Upper lobe of left lung (tissue), 4 donors: Measurements from ENCODE around the gene KBTBD13.

ENCODE experiments used
- EP300 ChIP-seq, 4 donors: sonication (generic); formaldehyde crosslinking; IDR thresholded peaks; one replicate each; pipeline ENCODE4 v1.5.1; 2017; ENCODE audit warnings: antibody characterized with exemption in 4 of 4, control low read depth in 2 of 4
- POLR2A ChIP-seq, 4 donors: fragments of 450-650 bp; IDR thresholded peaks; one replicate each; pipeline ENCODE4 v1.5.1; 2016 to 2017; ENCODE audit warnings: antibody characterized with exemption in 4 of 4, mild to moderate bottlenecking in 2 of 4
- POLR2AphosphoS5 ChIP-seq, 2 donors: sonication (generic); formaldehyde crosslinking; IDR thresholded peaks; one replicate each; pipeline ENCODE4 v1.5.1; 2017; ENCODE audit warnings: antibody characterized with exemption in 2 of 2
- TF ChIP-seq, protein P1 (sequence below), 6 experiments: fragments of 450-650 bp in 4 of 6; fragments of 200-600 bp in 2 of 6; sonication (generic) in 2 of 6; IDR thresholded peaks; one replicate each; pipeline ENCODE4 v1.5.1; 2016 to 2019; ENCODE audit warnings: antibody characterized with exemption in 6 of 6

DNA sequence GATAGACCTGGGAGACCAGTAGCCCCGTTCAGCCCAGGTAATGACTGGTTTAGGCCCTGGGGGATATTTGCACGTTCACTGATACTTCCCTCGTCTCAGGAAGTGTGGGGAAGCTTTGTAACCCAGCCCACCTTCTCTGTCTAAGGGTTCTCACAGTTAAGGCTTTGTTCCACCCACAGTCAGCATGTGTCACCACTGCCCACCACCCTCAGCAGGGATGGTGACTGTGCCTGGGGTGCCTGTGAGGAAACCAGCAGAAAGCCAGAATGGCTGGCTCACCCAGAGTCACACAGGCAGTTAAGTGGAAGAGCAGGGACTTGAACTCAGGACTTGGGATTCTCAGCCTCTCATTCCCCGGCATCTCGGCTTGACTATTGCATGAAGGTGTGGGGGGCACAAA, 5.2 kb downstream of the KBTBD13 start:
- TF ChIP-seq, protein P1, sequence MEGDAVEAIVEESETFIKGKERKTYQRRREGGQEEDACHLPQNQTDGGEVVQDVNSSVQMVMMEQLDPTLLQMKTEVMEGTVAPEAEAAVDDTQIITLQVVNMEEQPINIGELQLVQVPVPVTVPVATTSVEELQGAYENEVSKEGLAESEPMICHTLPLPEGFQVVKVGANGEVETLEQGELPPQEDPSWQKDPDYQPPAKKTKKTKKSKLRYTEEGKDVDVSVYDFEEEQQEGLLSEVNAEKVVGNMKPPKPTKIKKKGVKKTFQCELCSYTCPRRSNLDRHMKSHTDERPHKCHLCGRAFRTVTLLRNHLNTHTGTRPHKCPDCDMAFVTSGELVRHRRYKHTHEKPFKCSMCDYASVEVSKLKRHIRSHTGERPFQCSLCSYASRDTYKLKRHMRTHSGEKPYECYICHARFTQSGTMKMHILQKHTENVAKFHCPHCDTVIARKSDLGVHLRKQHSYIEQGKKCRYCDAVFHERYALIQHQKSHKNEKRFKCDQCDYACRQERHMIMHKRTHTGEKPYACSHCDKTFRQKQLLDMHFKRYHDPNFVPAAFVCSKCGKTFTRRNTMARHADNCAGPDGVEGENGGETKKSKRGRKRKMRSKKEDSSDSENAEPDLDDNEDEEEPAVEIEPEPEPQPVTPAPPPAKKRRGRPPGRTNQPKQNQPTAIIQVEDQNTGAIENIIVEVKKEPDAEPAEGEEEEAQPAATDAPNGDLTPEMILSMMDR (IDR thresholded peaks at IDR 0.05) = no peak
- TF ChIP-seq POLR2A (IDR thresholded peaks at IDR 0.05) = no peak
- no peak for TF ChIP-seq EP300 (IDR thresholded peaks at IDR 0.05)
- no peak for TF ChIP-seq POLR2AphosphoS5 (IDR thresholded peaks at IDR 0.05)
